Vagina (tissue), 2 donors: ENCODE results near the gene CELSR3. TPM values are rescaled to one million over a fixed set of nuclear protein-coding genes. Genes with fewer than 3 reads are reported as not detected.

Experiments used
- DNase-seq, 2 donors: peaks; one replicate each; pipeline ENCODE4 v3.0.0-alpha.2; 2017; ENCODE audit errors: extremely low spot score in 2 of 2
- H3K27ac ChIP-seq: fragments of 200-600 bp; sonication (generic); one replicate; pipeline ENCODE4 v1.5.1; 2019
- H3K27me3 ChIP-seq: fragments of 200-600 bp; sonication (generic); one replicate; pipeline ENCODE4 v1.5.1; 2019
- H3K36me3 ChIP-seq, 2 donors: fragments of 200-600 bp; sonication (generic); one replicate each; pipeline ENCODE4 v1.5.1; 2017 to 2019
- H3K4me1 ChIP-seq: fragments of 200-600 bp; sonication (generic); one replicate; pipeline ENCODE4 v1.5.1; 2019
- H3K4me3 ChIP-seq, 2 donors: fragments of 200-600 bp; sonication (generic); 1 replicate in 1 of 2; 2 replicates in 1 of 2; pipeline ENCODE4 v1.5.1; 2016 to 2019
- H3K9me3 ChIP-seq: fragments of 200-600 bp; sonication (generic); one replicate; pipeline ENCODE4 v1.5.1; 2019
- POLR2A ChIP-seq, 2 donors: fragments of 450-650 bp; IDR thresholded peaks; one replicate each; pipeline ENCODE4 v1.6.1; 2017; ENCODE audit warnings: antibody characterized with exemption in 2 of 2, mild to moderate bottlenecking in 2 of 2, moderate library complexity in 2 of 2
- POLR2AphosphoS5 ChIP-seq, 2 donors: sonication (generic); formaldehyde crosslinking; IDR thresholded peaks; one replicate each; pipeline ENCODE4 v1.9.0; 2017; ENCODE audit warnings: antibody characterized with exemption in 2 of 2, mild to moderate bottlenecking in 2 of 2, low read depth in 1 of 2; ENCODE audit not compliant: insufficient read depth in 1 of 2
- intact Hi-C: fragments of 100-400 bp; cut with DNase I; formaldehyde crosslinking; loops from one replicate; pipeline ENCODE4 v1.15.1; 2023
- total RNA-seq: library from RNA; depleted of rRNA; stranded (reverse); fragments of >200 nt; gene quantifications from one replicate; pipeline ENCODE4 v1.2.3, GENCODE V29; 2016
- TF ChIP-seq, protein P1 (sequence below), 3 experiments: fragments of 450-650 bp in 2 of 3; fragments of 200-600 bp in 1 of 3; sonication (generic) in 1 of 3; IDR thresholded peaks; one replicate each; pipeline ENCODE4 v1.5.1; 2017 to 2019; ENCODE audit warnings: antibody characterized with exemption in 3 of 3, mild to moderate bottlenecking in 2 of 3, moderate library complexity in 2 of 3

Gene CELSR3
- total RNA-seq, 1 donor from 2014 or later: 2.2 TPM

DNA sequence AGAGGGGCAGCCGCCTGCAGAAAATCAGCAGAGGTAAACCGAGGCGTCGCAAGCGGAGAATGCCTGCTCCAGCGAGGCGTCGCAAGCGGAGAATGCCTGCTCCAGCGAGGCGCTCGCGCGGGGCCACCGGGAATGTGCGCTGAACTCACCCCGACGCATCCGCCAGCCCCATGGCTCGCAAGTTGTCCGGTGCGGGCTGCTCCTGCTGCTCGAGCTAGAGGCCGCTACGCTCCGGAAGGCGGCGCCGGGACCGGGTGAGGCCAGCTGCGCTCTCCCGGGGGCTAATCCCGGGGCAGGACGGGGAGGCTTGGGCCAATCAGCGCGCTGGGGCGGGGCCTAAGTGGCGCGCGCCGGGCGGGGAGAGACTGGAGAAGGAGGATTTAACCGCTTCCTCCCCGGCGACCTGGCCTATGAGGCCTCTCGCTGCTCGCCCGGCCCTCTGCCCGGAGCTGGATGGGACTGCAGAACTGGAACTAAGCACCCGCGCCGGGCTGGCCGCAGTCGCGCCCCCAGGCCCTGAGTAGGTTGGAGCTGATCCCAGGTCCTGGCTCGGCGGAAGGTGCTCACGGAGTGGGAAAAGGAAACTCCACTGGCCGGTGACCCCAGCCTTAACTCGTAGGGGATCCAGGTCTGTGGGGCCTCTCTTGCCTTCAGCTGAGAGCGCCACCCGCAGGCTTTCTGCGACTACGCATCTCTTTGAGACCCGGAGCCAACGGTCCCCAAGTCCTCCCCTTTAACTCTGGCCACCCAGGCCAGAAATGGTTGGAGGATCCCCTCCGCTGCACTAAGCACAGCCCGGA is 27.3 kb downstream of the CELSR3 start, which contains the start of gene SLC26A6:
Gene SLC26A6, minus strand, starts transcription at position 240 of the 800 bp plus-strand sequence. Its CDS starts 68 bp downstream, at position 172.
- H3K9me3 ChIP-seq: no peaks in the 10 kb centered on the region
- TF ChIP-seq POLR2A (IDR thresholded peaks at IDR 0.05) (peak in 1 of 2 donors; percentile 6), POLR2AphosphoS5 (IDR thresholded peaks at IDR 0.05; ENCODE audit: insufficient read depth in 1 of 2, low read depth in 1 of 2) (peak; percentile 88)
- TF ChIP-seq, protein P1, sequence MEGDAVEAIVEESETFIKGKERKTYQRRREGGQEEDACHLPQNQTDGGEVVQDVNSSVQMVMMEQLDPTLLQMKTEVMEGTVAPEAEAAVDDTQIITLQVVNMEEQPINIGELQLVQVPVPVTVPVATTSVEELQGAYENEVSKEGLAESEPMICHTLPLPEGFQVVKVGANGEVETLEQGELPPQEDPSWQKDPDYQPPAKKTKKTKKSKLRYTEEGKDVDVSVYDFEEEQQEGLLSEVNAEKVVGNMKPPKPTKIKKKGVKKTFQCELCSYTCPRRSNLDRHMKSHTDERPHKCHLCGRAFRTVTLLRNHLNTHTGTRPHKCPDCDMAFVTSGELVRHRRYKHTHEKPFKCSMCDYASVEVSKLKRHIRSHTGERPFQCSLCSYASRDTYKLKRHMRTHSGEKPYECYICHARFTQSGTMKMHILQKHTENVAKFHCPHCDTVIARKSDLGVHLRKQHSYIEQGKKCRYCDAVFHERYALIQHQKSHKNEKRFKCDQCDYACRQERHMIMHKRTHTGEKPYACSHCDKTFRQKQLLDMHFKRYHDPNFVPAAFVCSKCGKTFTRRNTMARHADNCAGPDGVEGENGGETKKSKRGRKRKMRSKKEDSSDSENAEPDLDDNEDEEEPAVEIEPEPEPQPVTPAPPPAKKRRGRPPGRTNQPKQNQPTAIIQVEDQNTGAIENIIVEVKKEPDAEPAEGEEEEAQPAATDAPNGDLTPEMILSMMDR (IDR thresholded peaks at IDR 0.05): peak; percentile 14 to 59 (median 43)
- H3K4me1 ChIP-seq: peaks cover 30% of the 10 kb centered on the region
- H3K36me3 ChIP-seq: peaks cover 0 to 19% of the 10 kb centered on the region in 2 donors
- peak within 1 kb of the TSS; percentile 77 for H3K27ac ChIP-seq
- peak within 1 kb of the TSS; percentile 76 to 96 for H3K4me3 ChIP-seq
- DNase-seq: peak in 1 of 2 donors; percentile 94
- no peaks in the 10 kb centered on the region for H3K27me3 ChIP-seq
- intact Hi-C loops: no loop called here

- Histone ChIP-seq H3K27ac (peak overlapping the region; percentile 77), H3K4me3 (peak overlapping the region; percentile 76 to 96), H3K36me3 (peaks cover 0 to 25% of the 10 kb centered on the region in 2 donors), H3K4me1 (peaks cover 30% of the 10 kb centered on the region), H3K9me3 (no peaks in the 10 kb centered on the region), H3K27me3 (no peaks in the 10 kb centered on the region)
- no peak for DNase-seq
- TF ChIP-seq POLR2AphosphoS5 (IDR thresholded peaks at IDR 0.05; ENCODE audit: insufficient read depth in 1 of 2, low read depth in 1 of 2): no peak
- TF ChIP-seq, protein P1 (IDR thresholded peaks at IDR 0.05): peak in 1 of 3 experiments; percentile 3
- no peak for TF ChIP-seq POLR2A (IDR thresholded peaks at IDR 0.05)
- intact Hi-C loops: no loop called here
Observed at GRCh38 chr3:48634661-48635221, 27.9 kb downstream of the CELSR3 start.

GRCh38 chr3:48633743-48634142 is 28.9 kb downstream of the CELSR3 start:
- Histone ChIP-seq H3K27me3 (no peaks in the 10 kb centered on the region), H3K27ac (no peak overlapping the region), H3K9me3 (no peaks in the 10 kb centered on the region), H3K4me1 (peaks cover 30% of the 10 kb centered on the region), H3K4me3 (peak overlapping the region in 1 of 2 donors; percentile 76), H3K36me3 (peaks cover 0 to 25% of the 10 kb centered on the region in 2 donors)
- intact Hi-C loops: no loop called here
- DNase-seq: no peak
- TF ChIP-seq POLR2AphosphoS5 (IDR thresholded peaks at IDR 0.05; ENCODE audit: insufficient read depth in 1 of 2, low read depth in 1 of 2): no peak
- TF ChIP-seq POLR2A (IDR thresholded peaks at IDR 0.05): no peak
- TF ChIP-seq, protein P1 (IDR thresholded peaks at IDR 0.05): no peak

DNA sequence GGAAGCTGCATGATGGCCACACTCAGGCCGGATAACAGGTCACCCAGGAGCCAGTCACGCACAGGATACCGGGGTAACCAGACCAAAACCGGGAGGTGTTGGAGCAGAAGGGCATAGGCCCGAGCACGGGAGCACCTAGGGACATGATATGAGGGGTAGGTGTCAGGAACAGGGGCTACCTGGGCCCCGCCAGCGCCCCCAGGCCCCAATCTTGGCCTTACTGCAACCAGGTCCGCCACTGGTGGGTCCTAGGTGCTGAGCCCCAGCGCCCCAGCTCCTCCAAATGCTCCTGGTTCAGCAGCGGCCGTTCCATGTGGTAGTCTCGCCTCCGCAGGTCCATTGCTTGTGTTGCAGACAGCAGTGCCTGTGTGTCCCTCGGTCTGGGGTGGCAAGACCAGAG is 29.4 kb downstream of the CELSR3 start:
- Histone ChIP-seq H3K4me1 (peaks cover 30% of the 10 kb centered on the region), H3K4me3 (no peak overlapping the region), H3K9me3 (no peaks in the 10 kb centered on the region), H3K27ac (no peak overlapping the region), H3K27me3 (no peaks in the 10 kb centered on the region), H3K36me3 (peaks cover 0 to 25% of the 10 kb centered on the region in 2 donors)
- no peak for DNase-seq
- intact Hi-C loops: no loop called here
- no peak for TF ChIP-seq POLR2A (IDR thresholded peaks at IDR 0.05)
- TF ChIP-seq, protein P1 (IDR thresholded peaks at IDR 0.05): no peak
- no peak for TF ChIP-seq POLR2AphosphoS5 (IDR thresholded peaks at IDR 0.05; ENCODE audit: insufficient read depth in 1 of 2, low read depth in 1 of 2)
